NCI-H69 (cell line): ENCODE measurements around the gene LRP1B.
"Not testable (repeated sequence)": the region's sequence is repeated elsewhere in the genome, so short reads cannot be mapped to it uniquely, and the experiment has no call there.

Experiments used
- DNase-seq: peaks from one replicate; lab custom pipeline; 2025; lab: John Stamatoyannopoulos, UW

LRP1B gene

DNA sequence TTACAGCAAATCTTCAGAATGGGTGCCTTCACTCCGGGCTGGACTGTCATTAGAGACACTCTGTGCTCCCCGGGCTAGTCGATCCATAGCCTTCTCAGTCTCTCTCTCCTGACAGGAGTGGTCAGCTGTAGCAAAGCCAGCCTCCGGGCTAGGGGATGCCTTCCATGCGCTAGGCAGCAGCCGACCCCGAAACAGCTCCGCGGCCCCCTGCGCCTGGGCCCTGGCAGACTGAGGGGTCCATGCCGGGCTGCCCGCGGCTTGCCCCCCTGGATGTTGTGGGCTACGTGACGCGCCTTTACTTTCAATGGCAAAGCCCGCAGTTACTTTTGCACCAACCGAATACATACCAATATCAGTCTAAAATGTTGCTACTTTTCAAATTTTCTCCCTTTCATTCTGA lies 1447.2 kb downstream of the LRP1B start:
- DNase-seq: no peak

DNA sequence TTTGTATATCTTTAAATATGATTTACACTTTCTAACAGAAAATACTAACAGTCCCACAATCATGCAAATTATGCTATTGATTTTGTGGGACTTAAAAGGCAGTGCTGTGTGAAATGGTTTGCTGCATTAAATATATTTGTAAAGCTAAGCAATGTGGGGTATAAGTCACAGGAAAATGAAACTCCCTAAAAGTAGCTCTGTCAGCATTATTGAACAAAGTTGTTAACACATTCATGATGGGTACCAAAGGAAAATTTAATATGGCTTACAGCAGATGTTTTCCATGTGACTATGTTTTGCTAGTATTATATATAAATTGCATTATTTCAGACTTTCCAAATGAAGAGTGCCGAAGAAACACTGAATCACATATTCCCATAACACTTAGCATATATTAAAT lies 1450.0 kb downstream of the LRP1B start:
- no peak for DNase-seq

DNA sequence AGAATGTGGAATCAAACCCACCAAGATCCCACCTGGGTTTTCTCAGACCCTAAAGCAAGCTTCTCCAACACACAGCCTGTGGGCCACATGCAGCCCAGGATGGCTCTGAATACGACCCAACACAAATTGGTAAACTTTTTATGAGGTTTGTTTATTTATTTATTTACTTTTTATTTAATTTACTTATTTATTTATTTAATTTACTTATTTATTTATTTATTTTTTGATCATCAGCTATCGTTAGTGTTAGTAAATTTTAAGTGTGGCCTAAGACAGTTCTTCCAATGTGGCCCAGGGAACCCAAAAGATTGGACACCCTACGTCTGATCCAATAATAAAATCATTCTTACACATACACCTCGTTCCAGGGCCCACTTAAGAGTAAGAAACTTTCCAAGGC lies 1451.1 kb downstream of the LRP1B start:
- DNase-seq: no peak

DNA sequence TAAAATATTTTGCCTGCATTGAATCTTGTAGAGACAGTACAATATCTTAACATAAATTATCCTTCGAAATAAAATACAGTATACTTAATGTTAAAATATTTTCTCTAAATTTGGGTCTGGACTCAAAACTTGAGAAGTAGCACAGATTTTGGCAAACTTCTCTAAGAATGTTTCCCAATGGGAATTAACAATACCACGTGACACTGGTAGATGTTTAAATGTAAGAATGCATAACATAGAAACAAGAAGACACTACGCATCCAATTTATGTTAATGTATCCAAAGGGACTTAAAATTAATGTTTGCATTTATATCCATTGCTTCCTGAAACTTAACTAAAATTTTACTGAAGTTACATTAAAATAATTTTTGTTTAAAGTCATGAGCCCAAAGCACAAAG lies 1460.9 kb downstream of the LRP1B start:
- DNase-seq: no peak

DNA sequence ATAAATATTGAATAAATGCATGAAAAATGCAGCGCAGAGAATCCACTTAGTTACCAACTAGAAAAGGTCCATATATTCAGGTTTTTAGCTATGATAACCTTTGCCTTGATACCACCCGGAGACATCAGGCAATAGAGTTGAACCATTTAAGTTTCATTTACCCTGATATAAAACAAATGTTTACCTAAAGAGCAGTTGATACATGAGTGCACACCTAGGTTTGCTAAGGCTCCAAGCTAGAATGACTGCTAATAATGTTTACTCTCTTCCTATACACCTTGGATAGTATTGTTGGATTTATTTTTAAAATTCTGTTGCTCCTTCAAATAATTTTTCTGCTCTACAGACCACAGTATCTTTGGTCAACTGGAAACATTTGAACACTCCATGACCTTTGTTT lies 1463.6 kb downstream of the LRP1B start:
- peak; percentile 18 for DNase-seq

DNA sequence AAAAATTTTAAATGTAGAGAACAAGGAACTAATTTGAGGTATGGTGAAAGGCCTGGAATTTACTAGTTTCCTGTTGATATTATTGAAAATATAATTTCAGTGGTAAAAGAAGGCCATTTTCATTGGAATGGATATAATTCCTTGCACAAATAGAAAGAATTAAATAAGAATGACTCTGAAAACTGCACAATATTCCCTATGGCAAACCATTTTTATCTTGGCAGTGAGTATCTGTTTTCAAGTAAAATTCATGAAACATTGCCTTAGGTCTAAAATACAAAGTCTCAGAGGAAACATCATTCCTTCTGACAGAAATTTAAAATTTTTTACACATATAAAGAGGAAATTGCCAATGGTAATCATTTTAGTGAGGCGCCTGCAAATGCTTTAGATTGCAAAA lies 1468.3 kb downstream of the LRP1B start:
- no peak for DNase-seq

DNA sequence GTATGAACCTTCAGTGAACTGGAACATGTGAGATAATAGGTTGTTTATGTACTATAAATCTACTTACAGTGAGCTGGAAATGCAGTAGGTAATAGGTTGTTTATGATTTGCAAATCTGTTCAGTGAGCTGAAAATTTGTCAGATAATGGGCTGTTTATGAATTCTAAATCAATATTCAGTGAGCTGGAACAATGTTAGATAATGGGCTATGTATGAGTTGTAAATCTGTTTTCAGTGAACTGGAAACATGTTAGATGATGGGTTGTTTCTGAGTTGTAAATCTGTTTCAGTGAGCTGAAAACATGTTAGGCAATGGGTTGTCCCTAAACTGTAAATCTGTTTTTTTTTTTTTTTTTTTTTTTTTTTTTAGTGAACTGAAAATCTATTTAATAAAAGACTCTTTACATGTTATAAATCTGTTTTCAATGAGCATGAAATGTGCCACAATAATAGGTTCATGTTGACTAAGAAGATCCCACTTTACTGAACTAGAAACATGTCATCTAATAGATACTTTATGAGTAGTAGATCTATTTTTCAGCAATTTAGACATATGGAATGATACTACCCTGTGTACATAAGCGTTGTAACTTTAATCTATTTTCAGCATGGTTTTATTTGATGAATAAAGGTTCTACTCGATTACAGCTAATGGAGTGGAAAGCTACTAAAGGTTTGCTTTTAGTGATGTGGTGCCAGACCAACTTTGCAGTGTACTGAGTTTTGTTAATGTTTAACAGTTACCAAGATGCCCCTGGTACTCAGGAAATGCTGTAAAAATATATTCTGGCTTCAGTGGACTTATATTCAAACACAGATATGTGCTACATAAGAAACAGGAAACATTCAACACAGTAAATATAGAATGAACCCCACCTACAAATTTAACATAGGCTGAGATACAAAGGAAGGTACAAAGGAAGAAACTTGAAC lies 1471.8 kb downstream of the LRP1B start:
- peak; percentile 92 for DNase-seq

DNA sequence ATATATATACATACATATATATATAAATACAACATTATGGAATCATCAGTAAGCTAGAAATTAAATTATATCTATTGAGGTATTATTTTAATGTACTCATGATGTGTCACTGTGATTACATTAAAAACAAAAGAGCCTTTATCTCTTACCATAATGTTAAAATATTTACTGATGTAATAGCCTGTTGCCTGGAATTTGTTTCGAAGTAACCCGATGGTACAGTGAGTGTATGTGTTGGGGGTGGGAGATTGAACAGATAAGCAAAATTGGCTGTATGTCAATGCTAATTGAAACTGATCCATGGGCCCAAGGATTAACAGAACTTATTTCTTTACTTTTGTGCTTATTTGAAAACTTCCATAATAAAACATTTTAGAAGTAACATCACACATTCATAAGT lies 1473.2 kb downstream of the LRP1B start:
- peak; percentile 64 for DNase-seq

DNA sequence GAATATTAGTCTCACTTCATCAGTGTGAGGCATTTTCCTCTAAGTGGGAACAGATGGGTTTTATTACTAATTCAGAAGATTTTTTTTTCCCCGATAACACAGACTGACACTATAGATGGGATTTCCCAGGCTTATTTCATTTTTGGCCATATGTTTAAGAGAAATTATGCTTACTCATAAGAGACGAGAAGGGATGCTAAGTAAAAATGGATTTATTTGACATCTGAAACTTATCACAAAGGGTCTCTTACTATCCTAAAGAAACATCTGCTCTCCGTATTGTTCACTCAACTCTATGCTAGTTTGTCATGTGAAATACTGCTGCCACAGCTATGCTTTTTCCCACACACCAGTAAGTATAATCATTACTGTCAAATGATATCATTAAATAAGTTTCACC lies 1476.3 kb downstream of the LRP1B start:
- peak; percentile 76 for DNase-seq

DNA sequence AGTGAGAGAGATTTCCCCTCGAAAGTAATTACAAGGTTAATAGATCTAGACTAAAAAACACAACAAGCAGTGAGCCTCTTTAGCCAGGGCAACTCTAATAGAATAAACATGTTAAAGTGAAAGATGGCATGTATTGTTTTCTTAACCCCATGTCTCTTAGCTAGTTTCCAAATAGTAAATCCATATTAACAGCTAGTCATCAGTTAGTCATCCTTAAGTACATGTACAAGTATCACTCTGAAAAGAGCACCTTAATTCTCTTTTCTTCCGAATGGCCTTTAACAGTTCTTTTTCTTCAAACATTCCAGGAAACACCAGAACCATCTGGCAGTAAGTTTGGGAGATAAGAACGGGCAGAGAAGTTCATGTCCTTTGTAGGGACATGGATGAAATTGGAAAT lies 1480.0 kb downstream of the LRP1B start:
- DNase-seq: no peak

DNA sequence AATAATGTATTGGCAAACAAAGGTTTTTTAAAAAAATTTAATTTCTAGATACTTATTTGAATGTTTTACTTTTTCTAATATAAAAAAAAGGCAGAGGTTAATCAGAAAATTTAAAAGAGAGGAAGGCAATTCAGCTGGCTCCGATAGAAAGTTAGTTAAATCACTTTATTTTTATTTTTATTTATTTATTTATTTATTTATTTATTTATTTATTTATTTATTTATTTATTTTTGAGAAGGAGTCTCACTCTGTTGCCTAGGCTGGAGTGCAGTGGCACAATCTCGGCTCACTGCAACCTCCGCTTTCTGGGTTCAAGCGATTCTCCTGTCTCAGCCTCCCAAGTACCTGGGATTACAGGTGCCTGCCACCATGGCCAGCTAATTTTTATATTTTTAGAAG lies 1480.7 kb downstream of the LRP1B start:
- not testable (repeated sequence) for DNase-seq

DNA sequence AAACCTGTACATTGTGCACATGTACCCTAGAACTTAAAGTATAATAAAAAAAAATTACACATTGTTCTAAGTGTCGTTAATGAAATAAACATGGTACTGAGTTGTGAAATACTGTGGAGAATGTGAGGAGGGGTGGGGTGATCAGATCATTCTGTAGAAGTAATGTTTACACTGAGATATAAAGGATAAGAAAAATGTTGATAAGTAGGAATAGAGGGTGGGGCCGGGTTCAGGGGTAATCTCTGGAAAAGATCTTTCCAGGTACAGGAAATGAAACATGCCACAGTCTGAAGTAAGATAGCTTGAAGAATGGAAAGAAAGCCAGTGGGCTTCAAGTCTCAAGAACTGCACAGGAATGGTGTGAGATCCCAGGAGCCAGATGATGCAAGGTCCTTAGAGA lies 1482.4 kb downstream of the LRP1B start:
- DNase-seq: no peak

DNA sequence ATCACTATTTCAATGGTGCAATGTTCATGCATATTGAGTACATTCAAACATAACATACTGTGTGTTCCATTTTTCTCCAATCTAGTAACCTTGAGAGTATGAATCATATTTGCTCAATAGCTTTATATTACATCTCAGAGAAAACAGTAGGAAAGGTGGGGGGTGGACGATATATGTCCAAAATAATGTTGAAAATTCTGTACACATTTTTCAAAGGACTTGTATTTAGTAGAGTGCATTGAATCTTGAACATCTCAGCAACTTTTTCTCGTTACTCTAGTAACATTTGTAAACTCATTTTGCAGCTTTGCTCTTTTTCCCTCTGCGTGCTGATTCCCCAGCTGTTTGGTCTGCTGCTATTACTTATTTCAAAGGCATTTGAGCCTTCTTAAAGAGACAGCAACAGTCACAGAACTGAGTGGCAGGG lies 1487.0 kb downstream of the LRP1B start:
- DNase-seq: peak; percentile 56

DNA sequence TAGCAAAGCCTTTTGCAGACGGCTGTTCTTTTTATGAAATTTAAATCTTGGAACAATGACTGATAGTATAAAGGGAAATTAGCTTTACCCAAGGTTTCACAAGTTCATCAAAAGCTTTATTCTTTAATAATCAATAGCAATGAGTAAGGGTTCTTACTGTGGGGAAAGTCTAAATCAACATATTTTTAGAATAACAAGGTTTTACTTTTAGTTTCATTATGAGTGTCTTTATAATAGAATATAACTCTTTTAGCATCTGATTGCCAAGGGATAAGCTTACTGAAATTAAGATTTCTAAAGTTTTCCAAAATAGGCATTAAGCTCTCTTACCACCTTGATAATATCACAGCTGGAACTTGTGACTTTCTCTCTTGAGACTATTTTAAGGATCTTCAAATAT lies 1489.7 kb downstream of the LRP1B start:
- no peak for DNase-seq

DNA sequence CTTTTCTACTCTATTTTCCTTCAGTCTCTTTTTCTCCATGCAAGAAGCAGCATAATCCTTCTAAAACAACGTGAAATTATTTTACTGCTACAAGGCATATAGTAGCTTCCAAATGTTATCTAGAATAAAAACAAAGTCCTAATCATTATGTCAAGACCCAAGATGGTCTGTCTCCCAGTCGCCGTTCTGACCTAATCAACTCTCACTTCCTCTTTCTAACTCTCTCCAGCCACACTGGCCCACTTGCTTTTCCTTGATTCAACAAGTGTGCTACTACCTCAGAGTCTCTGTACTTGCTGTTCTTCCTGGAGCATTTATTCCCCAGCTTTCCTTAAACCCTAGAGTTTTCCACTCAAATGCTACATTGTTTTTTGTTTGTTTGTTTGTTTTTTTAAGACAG lies 1491.2 kb downstream of the LRP1B start:
- no peak for DNase-seq

DNA sequence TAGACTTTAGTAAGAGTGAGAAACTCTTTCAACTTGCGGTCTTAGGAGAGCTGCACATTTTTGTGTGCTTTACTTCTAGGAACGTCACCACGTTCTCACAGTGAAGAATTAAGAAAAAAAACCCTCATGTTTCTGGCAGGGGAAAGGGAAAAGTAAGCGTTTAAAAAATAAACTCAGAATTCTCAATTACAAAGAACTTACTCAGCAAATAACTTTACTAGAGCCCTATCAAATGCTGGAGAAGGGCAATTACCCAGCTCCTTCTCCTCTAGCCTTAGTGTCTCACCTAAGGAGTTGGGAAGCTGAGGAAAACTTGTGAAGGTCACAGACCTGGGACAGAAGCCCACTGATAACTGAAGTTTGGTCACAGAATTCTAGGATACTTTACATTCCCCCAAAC lies 1500.3 kb downstream of the LRP1B start:
- DNase-seq: no peak

DNA sequence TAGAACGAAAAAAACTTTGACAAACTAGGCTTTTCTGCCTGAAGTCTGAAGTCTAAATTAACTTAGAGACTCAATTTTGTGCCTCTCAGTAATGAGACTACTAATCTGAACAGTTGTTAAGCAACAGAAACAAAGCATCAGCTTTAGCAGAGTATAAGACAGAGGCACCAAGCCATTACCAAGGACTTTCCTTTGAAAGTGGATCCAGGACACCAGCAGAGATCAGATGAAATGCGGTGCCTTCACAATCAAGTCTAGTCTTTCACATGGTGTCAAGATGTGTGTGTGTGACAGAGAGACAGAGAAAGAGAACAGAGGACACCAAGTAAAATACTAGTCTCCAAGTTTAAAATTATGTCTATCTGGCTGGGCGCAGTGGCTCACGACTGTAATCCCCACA lies 1502.9 kb downstream of the LRP1B start:
- no peak for DNase-seq

DNA sequence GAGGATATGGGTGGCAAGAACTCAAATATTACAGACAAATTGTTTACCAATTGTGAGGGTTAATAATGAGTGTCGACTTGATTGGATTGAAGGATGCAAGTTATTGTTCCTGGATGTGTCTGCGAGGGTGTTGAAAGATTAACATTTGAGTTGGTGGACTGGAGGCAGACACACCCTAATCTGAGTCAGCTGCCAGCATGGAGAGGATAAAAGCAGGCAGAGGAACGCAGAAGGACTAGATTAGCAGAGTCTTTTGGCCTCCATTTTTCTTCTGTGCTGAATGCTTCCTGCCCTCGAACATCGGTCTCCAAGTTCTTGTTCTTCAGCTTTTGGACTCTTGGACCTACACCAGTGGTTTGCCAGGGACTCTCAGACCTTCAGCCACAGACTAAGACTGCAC lies 1503.7 kb downstream of the LRP1B start:
- no peak for DNase-seq

DNA sequence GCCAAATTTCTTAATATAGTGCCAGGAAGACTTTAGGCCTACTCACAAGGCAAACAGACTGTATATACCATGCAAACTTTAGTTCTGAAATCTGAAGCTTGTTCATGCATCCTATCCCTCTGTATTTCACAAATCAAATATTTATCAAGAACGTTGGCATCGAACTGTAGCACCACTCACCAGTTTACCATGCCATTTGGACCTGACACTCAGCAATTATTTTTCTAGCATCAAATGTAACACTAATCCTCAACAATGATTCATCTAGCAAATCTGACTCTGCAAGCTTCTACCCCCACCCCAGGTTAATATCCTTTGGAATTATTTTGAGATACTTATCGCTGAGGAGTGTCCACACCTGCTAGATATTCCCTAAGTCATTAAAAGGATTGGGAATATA lies 1506.6 kb downstream of the LRP1B start:
- peak; percentile 76 for DNase-seq

DNA sequence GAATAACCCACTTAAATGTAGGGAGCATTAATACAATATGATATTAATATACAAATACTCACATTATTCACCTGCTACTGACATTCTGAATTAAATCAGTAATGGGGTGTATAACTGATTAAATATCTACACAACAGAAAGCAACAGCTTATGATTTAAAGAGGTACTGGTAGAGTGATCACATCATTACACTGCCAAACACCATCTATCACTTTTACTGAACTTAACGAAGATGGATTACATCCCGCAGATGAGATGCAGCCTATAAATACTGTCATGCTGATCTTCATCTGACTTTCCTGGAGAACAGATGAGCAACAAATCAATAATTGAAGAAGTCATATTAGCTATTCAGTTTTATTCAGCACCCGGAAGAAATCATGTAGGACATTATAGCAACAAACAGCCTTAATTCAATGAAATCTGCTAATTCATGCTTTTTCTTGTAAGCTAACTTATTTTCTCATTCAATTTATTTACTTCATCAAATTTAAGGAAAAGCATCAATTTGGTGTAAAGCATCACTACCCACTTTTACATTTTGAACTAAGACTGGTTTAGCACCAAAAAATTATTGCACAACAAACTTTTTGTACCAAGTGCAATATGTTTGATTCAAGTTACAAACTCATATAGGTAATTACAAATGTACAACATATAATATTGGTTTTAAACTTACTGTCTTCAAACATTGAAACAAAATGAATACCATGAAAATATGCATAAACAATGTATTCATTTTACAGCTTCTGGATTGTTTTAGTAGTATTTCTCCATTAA lies 1509.0 kb downstream of the LRP1B start:
- DNase-seq: peak; percentile 48

DNA sequence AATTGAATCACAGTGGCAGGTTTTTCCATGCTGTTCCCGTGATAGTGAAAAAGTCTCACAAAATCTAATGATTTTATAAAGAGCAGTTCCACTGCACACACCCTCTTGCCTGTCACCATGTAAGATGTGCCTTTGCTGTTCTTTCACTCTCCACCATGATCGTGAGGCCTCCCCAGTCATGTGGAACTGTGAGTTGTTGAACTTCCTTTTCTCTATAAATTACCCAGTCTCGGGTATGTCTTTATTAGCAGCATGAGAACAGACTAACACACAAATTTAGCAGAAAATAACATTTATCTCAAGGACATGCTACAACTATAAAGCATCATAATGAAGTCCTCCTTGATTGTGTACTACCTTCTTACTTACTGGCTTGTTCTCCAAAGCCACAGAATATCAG lies 1526.0 kb downstream of the LRP1B start:
- DNase-seq: no peak

DNA sequence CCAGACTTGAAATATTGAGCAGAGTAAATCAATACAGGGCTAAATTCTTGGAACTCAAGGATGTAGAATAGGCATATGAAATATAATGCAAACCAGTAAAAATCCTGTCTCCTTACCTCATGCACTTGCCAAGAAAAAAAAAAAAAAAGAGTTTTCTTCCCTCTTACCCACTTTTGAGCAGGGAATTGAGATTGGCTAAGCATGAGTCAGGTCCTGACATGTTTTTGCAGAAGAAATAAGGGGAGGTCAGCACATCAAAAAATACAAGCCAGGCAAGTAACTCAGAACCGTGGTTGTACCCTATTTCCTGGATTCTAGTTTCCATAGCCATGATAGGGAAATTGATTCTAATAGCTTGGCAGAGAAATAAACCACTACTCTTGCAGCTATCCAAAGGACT lies 1526.7 kb downstream of the LRP1B start:
- DNase-seq: no peak

DNA sequence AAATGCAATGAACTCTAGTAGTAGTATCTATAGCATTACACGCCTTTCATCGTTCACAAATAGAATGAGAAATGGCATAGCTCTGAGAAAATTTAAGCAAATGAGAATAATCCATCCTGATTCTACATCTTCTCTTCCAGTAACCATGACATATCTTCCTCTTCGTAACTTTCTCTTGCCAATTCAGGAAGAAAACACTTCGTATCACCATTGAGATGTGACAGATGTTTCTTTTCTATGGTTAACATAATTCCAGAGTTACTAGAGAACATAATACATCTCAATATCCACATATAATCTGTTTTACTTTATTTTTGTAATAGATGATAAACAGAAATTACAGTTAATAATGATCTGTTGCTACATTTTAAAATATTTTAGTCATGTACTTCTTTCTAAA lies 1527.4 kb downstream of the LRP1B start:
- DNase-seq: no peak
